Natural killer cell (primary cell): ENCODE results near the gene DAP3. TPM values are rescaled to one million over a fixed set of nuclear protein-coding genes. Genes with fewer than 3 reads are reported as not detected.
"Not testable (repeated sequence)": the region's sequence is repeated elsewhere in the genome, so short reads cannot be mapped to it uniquely, and the experiment has no call there.

Experiments used
- ATAC-seq, 3 donors: fragments of 150-1000 bp in 2 of 3; fragments of 200-7000 bp in 1 of 3; cut with Tn5 transposase; 1 replicate in 1 of 3; 2 replicates in 2 of 3; pipeline ENCODE4 v1.10.0; 2021; ENCODE audit warnings: mild to moderate bottlenecking in 2 of 3, moderate library complexity in 2 of 3
- DNase-seq, 2 donors: peaks; one replicate each; pipeline versions ENCODE4 v3.0.0 to v3.0.0-alpha.2; 2013 to 2021; ENCODE audit warnings: mixed read lengths in 1 of 2
- H3K27ac ChIP-seq: one replicate; pipeline ENCODE4 v1.5.1; 2013; ENCODE audit warnings: mild to moderate bottlenecking, low read length
- H3K27me3 ChIP-seq: one replicate; pipeline ENCODE4 v1.6.1; 2013; ENCODE audit warnings: low read length; ENCODE audit not compliant: control insufficient read depth, insufficient read depth
- H3K36me3 ChIP-seq: one replicate; pipeline ENCODE4 v1.6.1; 2013; ENCODE audit warnings: low read length; ENCODE audit not compliant: control insufficient read depth, insufficient read depth
- H3K4me1 ChIP-seq: one replicate; pipeline ENCODE4 v1.6.1; 2013; ENCODE audit warnings: low read length; ENCODE audit not compliant: control insufficient read depth, insufficient read depth
- H3K4me3 ChIP-seq: one replicate; pipeline ENCODE4 v1.5.1; 2013; ENCODE audit warnings: low read length
- H3K9me3 ChIP-seq: one replicate; pipeline ENCODE4 v1.6.1; 2013; ENCODE audit warnings: low read length; ENCODE audit not compliant: control insufficient read depth, insufficient read depth
- H3K27ac Mint-ChIP-seq, 2 donors: one replicate each; pipeline ENCODE4 v1.8.0; 2022; ENCODE audit warnings: mild to moderate bottlenecking in 2 of 2, mixed read lengths in 2 of 2, moderate library complexity in 1 of 2
- H3K27me3 Mint-ChIP-seq, 2 donors: one replicate each; pipeline ENCODE4 v1.8.0; 2022; ENCODE audit warnings: low read depth in 2 of 2, mixed read lengths in 2 of 2
- H3K36me3 Mint-ChIP-seq: one replicate; pipeline ENCODE4 v1.8.0; 2022; ENCODE audit warnings: mixed read lengths
- H3K4me1 Mint-ChIP-seq, 2 donors: one replicate each; pipeline ENCODE4 v1.8.0; 2022; ENCODE audit warnings: mixed read lengths in 2 of 2
- H3K4me3 Mint-ChIP-seq: one replicate; pipeline ENCODE4 v1.8.0; 2022; ENCODE audit warnings: mild to moderate bottlenecking, moderate library complexity, mixed read lengths
- H3K9me3 Mint-ChIP-seq, 2 donors: one replicate each; pipeline ENCODE4 v1.8.0; 2022; ENCODE audit warnings: mixed read lengths in 2 of 2
- CTCF ChIP-seq: fragments of 200-600 bp; IDR thresholded peaks from one replicate; pipeline ENCODE4 v1.8.0; 2022; ENCODE audit warnings: antibody characterized with exemption
- WGBS: methylation state at CpG from one replicate; pipeline ENCODE4 v1.1.7; 2013; ENCODE audit warnings: missing lambda C conversion rate; ENCODE audit not compliant: insufficient coverage; 5-methylcytosine and 5-hydroxymethylcytosine counted together
- intact Hi-C: fragments of 100-400 bp; cut with micrococcal nuclease; formaldehyde crosslinking; loops from one replicate; pipeline ENCODE4 v1.14.2; 2022
- total RNA-seq, 4 donors: library from RNA; stranded (reverse); fragments of 120-200 nt in 1 of 4; gene quantifications; one replicate each; pipeline versions ENCODE4 v1.2.3 to v1.2.4, GENCODE V29; 2013 to 2022

DAP3 gene
- total RNA-seq = 10 to 100 TPM; 83.9 to 97.5 (median 96.4) TPM
- 79.6 TPM for total RNA-seq (2013)

DNA sequence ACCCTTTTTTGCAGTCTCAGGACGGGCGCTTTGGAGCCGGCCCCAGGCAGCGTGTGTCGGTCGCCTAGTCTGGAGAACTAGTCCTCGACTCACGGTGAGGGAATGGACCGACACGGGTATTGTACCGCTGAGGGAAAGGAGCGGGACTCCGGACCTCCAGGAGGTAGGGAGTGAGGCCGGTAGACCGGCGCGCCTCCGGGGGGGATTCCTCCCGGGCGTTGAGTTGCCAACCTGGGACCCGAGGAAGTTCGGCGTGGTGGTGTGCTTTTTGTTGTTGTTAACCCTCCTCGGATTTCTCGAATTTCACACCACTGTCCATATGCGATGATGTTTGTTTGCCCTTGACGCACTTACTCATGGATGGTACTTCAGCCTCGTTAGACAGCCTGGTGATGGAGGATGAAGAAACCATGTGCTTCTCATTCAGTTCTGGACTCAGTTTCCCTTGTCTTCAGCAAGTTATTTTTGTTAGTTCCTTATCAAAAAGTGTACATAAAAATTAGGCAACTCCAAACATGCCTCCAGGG lies at the start of gene DAP3:
TSS of gene DAP3 (plus strand) at position 11 of the 527 bp plus-strand sequence. CDS start 20,689 bp downstream, outside the sequence.
- Histone ChIP-seq H3K4me3 (peak within 1 kb of the TSS; percentile 98), H3K4me1 (peaks cover 24% of the 10 kb centered on the region), H3K27ac (peak within 1 kb of the TSS; percentile 99)
- Mint-ChIP-seq H3K27ac (peak within 1 kb of the TSS; percentile 92 to 97), H3K36me3 (peaks cover 18% of the 10 kb centered on the region), H3K4me3 (peak within 1 kb of the TSS; percentile 98), H3K4me1 (peaks cover 36 to 64% of the 10 kb centered on the region in 2 donors)
- H3K27me3 Mint-ChIP-seq, DNase-seq, H3K9me3 Mint-ChIP-seq, H3K9me3 ChIP-seq, intact Hi-C loops, H3K27me3 ChIP-seq, H3K36me3 ChIP-seq: not testable (repeated sequence)
- 0% methylated on average over 21 of the region's 28 CpGs for WGBS
- peak in 2 of 3 donors; percentile 3 to 6 for ATAC-seq

- H3K27ac Mint-ChIP-seq = no peak overlapping the region
- H3K4me3 ChIP-seq = no peak overlapping the region
- H3K9me3 Mint-ChIP-seq = peaks cover 0 to 9% of the 10 kb centered on the region in 2 donors
- H3K36me3 Mint-ChIP-seq = peaks cover 11% of the 10 kb centered on the region
- peaks cover 17% of the 10 kb centered on the region for H3K4me1 ChIP-seq
- TF ChIP-seq CTCF = no peak
- H3K4me1 Mint-ChIP-seq = peaks cover 18 to 20% of the 10 kb centered on the region in 2 donors
- H3K27me3 Mint-ChIP-seq = no peaks in the 10 kb centered on the region
- no peaks in the 10 kb centered on the region for H3K27me3 ChIP-seq
- H3K4me3 Mint-ChIP-seq = no peak overlapping the region
- ATAC-seq (no peak), DNase-seq (no peak)
- H3K9me3 ChIP-seq = peaks cover 21% of the 10 kb centered on the region
- no peak overlapping the region for H3K27ac ChIP-seq
- no peaks in the 10 kb centered on the region for H3K36me3 ChIP-seq
- intact Hi-C loops = no loop called here
These were observed 48.5 kb upstream of the DAP3 start for GRCh38 chr1:155640367-155640766.

GRCh38 chr1:155642559-155643180 lies 46.2 kb upstream of the DAP3 start:
- intact Hi-C loops = not testable (repeated sequence)

GRCh38 chr1:155643230-155643629 lies 45.7 kb upstream of the DAP3 start:
- H3K9me3 Mint-ChIP-seq = peaks cover 0 to 9% of the 10 kb centered on the region in 2 donors
- ATAC-seq (no peak), DNase-seq (no peak)
- H3K27ac Mint-ChIP-seq = no peak overlapping the region
- 94% methylated on average over 3 of the region's 3 CpGs for WGBS
- Histone ChIP-seq H3K27ac (no peak overlapping the region), H3K27me3 (no peaks in the 10 kb centered on the region), H3K36me3 (no peaks in the 10 kb centered on the region), H3K4me1 (peaks cover under 1% of the 10 kb centered on the region), H3K4me3 (no peak overlapping the region), H3K9me3 (peaks cover 21% of the 10 kb centered on the region)
- no peak for TF ChIP-seq CTCF
- H3K36me3 Mint-ChIP-seq = peaks cover 11% of the 10 kb centered on the region
- no peaks in the 10 kb centered on the region for H3K4me1 Mint-ChIP-seq
- peaks cover 0 to 3% of the 10 kb centered on the region in 2 donors for H3K27me3 Mint-ChIP-seq
- no peak overlapping the region for H3K4me3 Mint-ChIP-seq
- intact Hi-C loops = no loop called here

More at GRCh38 chr1:155642559-155643180, 46.2 kb upstream of the DAP3 start:
- DNase-seq, H3K36me3 ChIP-seq, H3K4me1 Mint-ChIP-seq, H3K27me3 Mint-ChIP-seq, H3K27ac ChIP-seq, H3K4me1 ChIP-seq, H3K9me3 Mint-ChIP-seq, H3K27me3 ChIP-seq, H3K4me3 ChIP-seq, ATAC-seq, H3K27ac Mint-ChIP-seq, H3K4me3 Mint-ChIP-seq: not testable (repeated sequence)
- peaks cover 21% of the 10 kb centered on the region for H3K9me3 ChIP-seq
- 94% methylated on average over 9 of the region's 11 CpGs for WGBS
- H3K36me3 Mint-ChIP-seq = peaks cover 11% of the 10 kb centered on the region
